ENCODE results near the gene SRL.

GRCh38 chr16:4139968-4140367 is 101.9 kb downstream of the SRL start:
- TF ChIP-seq, protein P1, sequence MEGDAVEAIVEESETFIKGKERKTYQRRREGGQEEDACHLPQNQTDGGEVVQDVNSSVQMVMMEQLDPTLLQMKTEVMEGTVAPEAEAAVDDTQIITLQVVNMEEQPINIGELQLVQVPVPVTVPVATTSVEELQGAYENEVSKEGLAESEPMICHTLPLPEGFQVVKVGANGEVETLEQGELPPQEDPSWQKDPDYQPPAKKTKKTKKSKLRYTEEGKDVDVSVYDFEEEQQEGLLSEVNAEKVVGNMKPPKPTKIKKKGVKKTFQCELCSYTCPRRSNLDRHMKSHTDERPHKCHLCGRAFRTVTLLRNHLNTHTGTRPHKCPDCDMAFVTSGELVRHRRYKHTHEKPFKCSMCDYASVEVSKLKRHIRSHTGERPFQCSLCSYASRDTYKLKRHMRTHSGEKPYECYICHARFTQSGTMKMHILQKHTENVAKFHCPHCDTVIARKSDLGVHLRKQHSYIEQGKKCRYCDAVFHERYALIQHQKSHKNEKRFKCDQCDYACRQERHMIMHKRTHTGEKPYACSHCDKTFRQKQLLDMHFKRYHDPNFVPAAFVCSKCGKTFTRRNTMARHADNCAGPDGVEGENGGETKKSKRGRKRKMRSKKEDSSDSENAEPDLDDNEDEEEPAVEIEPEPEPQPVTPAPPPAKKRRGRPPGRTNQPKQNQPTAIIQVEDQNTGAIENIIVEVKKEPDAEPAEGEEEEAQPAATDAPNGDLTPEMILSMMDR (IDR thresholded peaks at IDR 0.05; ENCODE audit: poor library complexity, severe bottlenecking), result no peak
- TF ChIP-seq POLR2AphosphoS5 (IDR thresholded peaks at IDR 0.05), result no peak
- TF ChIP-seq TAF1 (IDR thresholded peaks at IDR 0.05; ENCODE audit: low read depth), result no peak
- TF ChIP-seq EZH2 (IDR thresholded peaks at IDR 0.05; ENCODE audit: borderline replicate concordance, insufficient read depth, low read length, poor library complexity, severe bottlenecking), result no peak
- TF ChIP-seq RAD21 (conservative IDR thresholded peaks at IDR 0.05), result no peak
- TF ChIP-seq REST (IDR thresholded peaks at IDR 0.05; ENCODE audit: borderline replicate concordance), result no peak
- TF ChIP-seq EP300 (conservative IDR thresholded peaks at IDR 0.05; ENCODE audit: poor library complexity, severe bottlenecking), result no peak
- no peak for TF ChIP-seq SMC3 (conservative IDR thresholded peaks at IDR 0.05; ENCODE audit: poor library complexity)
- TF ChIP-seq MXI1 (conservative IDR thresholded peaks at IDR 0.05; ENCODE audit: poor library complexity, severe bottlenecking), result no peak
